ENCODE data around the gene FUT9.

GRCh38 chr6:96066376-96066775 is 50.6 kb downstream of the FUT9 start:
- TF ChIP-seq CTCF (IDR thresholded peaks at IDR 0.05) = no peak
- no peak for TF ChIP-seq POLR2A (IDR thresholded peaks at IDR 0.05)
